Amygdala (tissue), 56 donors: Measurements from ENCODE around the gene GPRC5D.

Experiments
- DNase-seq, 56 donors: peaks; one replicate each; lab custom pipeline; 2025; lab: John Stamatoyannopoulos, UW

Gene GPRC5D

GRCh38 chr12:12982331-12982730 lies 30.4 kb upstream of the GPRC5D start:
- no peak for DNase-seq

- DNase-seq, result peak in 3 of 56 donors; percentile 17 to 32 (median 24)
Measured at GRCh38 chr12:12979731-12980259, 27.8 kb upstream of the GPRC5D start.

- DNase-seq, result no peak
Measured at GRCh38 chr12:12979126-12979525, 27.2 kb upstream of the GPRC5D start.

GRCh38 chr12:12977231-12977630 lies 25.3 kb upstream of the GPRC5D start:
- no peak for DNase-seq

- peak in 7 of 56 donors; percentile 7 to 35 (median 13) for DNase-seq
Measured at GRCh38 chr12:12976366-12976765, 24.4 kb upstream of the GPRC5D start.

- peak in 37 of 56 donors; percentile 7 to 75 (median 34) for DNase-seq
Measured at GRCh38 chr12:12975322-12976077, 23.5 kb upstream of the GPRC5D start.

GRCh38 chr12:12974211-12974610 lies 22.2 kb upstream of the GPRC5D start:
- DNase-seq, result no peak

- no peak for DNase-seq
Measured at GRCh38 chr12:12973019-12973418, 21.0 kb upstream of the GPRC5D start.

GRCh38 chr12:12965836-12966235 lies 13.9 kb upstream of the GPRC5D start:
- no peak for DNase-seq

- DNase-seq, result no peak
Measured at GRCh38 chr12:12964255-12964654, 12.3 kb upstream of the GPRC5D start.

GRCh38 chr12:12960639-12961209 lies 8.8 kb upstream of the GPRC5D start:
- DNase-seq, result no peak

GRCh38 chr12:12958886-12959285 lies 6.9 kb upstream of the GPRC5D start:
- DNase-seq, result no peak

GRCh38 chr12:12954878-12955625 lies 3.1 kb upstream of the GPRC5D start:
- DNase-seq, result no peak

- DNase-seq, result peak in 1 of 56 donors; percentile 25
Measured at GRCh38 chr12:12954356-12954755, 2.4 kb upstream of the GPRC5D start.

- no peak for DNase-seq
Measured at GRCh38 chr12:12951504-12951903, 466 bp downstream of the GPRC5D start.

- DNase-seq, result no peak
Measured at GRCh38 chr12:12947902-12948301, 4.1 kb downstream of the GPRC5D start.

GRCh38 chr12:12946686-12947355 lies 5.1 kb downstream of the GPRC5D start:
- DNase-seq, result peak in 41 of 56 donors; percentile 4 to 89 (median 46)

- DNase-seq, result no peak
Measured at GRCh38 chr12:12945591-12945990, 6.4 kb downstream of the GPRC5D start.

GRCh38 chr12:12943586-12944260 lies 8.2 kb downstream of the GPRC5D start:
- DNase-seq, result no peak
